ENCODE data around the gene ZNF213.
A peak's percentile ranks its signal among the peaks of the same experiment; 100 is the strongest.

ZNF213 gene

DNA sequence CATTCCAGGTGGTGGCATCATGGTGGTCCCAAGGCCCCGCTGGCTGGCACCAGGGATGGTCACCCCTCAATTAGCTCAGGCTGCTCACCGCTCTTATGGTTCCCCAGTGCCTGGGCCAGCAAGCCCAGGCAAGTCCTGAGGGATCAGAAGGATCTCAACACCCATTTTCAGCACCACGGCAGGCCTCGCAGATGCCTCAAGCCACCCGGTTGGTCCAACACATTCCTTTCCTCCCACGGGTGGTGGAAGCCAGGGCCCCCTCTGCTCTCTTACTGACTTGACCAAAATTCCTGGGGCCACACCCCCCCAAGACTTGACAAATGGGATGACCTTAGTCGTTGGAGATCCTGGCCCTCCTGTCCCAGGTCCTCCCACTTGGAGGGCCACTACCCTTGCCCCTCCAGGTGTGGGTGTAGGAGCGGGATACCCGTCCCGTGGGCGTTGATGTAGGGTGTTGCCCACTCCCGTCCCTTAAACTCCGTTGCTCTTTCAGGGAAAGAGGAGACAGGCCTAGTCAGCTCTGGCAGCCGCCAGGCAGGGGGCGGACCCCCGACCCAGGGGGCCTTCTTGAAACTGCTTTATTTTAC is 16.5 kb upstream of the ZNF213 start (continued):
- TF ChIP-seq ZNF747 (tag by site-specific recombination; IDR thresholded peaks at IDR 0.05) (no peak), ZFHX2 (tag by site-specific recombination; conservative IDR thresholded peaks at IDR 0.05) (peak; percentile 72), ZNF184 (tag by site-specific recombination; IDR thresholded peaks at IDR 0.05) (no peak), ZNF175 (tag by site-specific recombination; IDR thresholded peaks at IDR 0.05) (no peak), ZNF48 (tag by site-specific recombination; IDR thresholded peaks at IDR 0.05) (no peak), ZNF658 (tag by site-specific recombination; IDR thresholded peaks at IDR 0.05) (no peak), ZBTB8A (tag by site-specific recombination; IDR thresholded peaks at IDR 0.05) (no peak)
- TF ChIP-seq, protein P1, sequence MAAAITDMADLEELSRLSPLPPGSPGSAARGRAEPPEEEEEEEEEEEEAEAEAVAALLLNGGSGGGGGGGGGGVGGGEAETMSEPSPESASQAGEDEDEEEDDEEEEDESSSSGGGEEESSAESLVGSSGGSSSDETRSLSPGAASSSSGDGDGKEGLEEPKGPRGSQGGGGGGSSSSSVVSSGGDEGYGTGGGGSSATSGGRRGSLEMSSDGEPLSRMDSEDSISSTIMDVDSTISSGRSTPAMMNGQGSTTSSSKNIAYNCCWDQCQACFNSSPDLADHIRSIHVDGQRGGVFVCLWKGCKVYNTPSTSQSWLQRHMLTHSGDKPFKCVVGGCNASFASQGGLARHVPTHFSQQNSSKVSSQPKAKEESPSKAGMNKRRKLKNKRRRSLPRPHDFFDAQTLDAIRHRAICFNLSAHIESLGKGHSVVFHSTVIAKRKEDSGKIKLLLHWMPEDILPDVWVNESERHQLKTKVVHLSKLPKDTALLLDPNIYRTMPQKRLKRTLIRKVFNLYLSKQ (tag by site-specific recombination; IDR thresholded peaks at IDR 0.05; ENCODE audit: borderline replicate concordance) = no peak
- TF ChIP-seq, protein P2, sequence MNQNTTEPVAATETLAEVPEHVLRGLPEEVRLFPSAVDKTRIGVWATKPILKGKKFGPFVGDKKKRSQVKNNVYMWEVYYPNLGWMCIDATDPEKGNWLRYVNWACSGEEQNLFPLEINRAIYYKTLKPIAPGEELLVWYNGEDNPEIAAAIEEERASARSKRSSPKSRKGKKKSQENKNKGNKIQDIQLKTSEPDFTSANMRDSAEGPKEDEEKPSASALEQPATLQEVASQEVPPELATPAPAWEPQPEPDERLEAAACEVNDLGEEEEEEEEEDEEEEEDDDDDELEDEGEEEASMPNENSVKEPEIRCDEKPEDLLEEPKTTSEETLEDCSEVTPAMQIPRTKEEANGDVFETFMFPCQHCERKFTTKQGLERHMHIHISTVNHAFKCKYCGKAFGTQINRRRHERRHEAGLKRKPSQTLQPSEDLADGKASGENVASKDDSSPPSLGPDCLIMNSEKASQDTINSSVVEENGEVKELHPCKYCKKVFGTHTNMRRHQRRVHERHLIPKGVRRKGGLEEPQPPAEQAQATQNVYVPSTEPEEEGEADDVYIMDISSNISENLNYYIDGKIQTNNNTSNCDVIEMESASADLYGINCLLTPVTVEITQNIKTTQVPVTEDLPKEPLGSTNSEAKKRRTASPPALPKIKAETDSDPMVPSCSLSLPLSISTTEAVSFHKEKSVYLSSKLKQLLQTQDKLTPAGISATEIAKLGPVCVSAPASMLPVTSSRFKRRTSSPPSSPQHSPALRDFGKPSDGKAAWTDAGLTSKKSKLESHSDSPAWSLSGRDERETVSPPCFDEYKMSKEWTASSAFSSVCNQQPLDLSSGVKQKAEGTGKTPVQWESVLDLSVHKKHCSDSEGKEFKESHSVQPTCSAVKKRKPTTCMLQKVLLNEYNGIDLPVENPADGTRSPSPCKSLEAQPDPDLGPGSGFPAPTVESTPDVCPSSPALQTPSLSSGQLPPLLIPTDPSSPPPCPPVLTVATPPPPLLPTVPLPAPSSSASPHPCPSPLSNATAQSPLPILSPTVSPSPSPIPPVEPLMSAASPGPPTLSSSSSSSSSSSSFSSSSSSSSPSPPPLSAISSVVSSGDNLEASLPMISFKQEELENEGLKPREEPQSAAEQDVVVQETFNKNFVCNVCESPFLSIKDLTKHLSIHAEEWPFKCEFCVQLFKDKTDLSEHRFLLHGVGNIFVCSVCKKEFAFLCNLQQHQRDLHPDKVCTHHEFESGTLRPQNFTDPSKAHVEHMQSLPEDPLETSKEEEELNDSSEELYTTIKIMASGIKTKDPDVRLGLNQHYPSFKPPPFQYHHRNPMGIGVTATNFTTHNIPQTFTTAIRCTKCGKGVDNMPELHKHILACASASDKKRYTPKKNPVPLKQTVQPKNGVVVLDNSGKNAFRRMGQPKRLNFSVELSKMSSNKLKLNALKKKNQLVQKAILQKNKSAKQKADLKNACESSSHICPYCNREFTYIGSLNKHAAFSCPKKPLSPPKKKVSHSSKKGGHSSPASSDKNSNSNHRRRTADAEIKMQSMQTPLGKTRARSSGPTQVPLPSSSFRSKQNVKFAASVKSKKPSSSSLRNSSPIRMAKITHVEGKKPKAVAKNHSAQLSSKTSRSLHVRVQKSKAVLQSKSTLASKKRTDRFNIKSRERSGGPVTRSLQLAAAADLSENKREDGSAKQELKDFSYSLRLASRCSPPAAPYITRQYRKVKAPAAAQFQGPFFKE (tag by site-specific recombination; IDR thresholded peaks at IDR 0.05; ENCODE audit: borderline replicate concordance) = no peak
- TF ChIP-seq, protein P3, sequence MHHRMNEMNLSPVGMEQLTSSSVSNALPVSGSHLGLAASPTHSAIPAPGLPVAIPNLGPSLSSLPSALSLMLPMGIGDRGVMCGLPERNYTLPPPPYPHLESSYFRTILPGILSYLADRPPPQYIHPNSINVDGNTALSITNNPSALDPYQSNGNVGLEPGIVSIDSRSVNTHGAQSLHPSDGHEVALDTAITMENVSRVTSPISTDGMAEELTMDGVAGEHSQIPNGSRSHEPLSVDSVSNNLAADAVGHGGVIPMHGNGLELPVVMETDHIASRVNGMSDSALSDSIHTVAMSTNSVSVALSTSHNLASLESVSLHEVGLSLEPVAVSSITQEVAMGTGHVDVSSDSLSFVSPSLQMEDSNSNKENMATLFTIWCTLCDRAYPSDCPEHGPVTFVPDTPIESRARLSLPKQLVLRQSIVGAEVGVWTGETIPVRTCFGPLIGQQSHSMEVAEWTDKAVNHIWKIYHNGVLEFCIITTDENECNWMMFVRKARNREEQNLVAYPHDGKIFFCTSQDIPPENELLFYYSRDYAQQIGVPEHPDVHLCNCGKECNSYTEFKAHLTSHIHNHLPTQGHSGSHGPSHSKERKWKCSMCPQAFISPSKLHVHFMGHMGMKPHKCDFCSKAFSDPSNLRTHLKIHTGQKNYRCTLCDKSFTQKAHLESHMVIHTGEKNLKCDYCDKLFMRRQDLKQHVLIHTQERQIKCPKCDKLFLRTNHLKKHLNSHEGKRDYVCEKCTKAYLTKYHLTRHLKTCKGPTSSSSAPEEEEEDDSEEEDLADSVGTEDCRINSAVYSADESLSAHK (tag by site-specific recombination; IDR thresholded peaks at IDR 0.05) = 0 out of 2 replicates have a peak, but pooled peaks have one; percentile 36

- TF ChIP-seq ZFHX2 (tag by site-specific recombination; conservative IDR thresholded peaks at IDR 0.05) = no peak
- TF ChIP-seq, protein P3 (tag by site-specific recombination; IDR thresholded peaks at IDR 0.05) = 0 out of 2 replicates have a peak, but pooled peaks have one; percentile 1
- no peaks in the 10 kb centered on the region for H3K9me3 ChIP-seq (ENCODE audit: control insufficient read depth, insufficient read depth, low read depth, low read length)
- H3K27ac ChIP-seq (ENCODE audit: extremely low read depth, low read depth, low read length) = no peak overlapping the region
- no peaks in the 10 kb centered on the region for H3K4me1 ChIP-seq (ENCODE audit: control insufficient read depth, insufficient read depth, low read length)
- no peak overlapping the region for H3K4me3 ChIP-seq (ENCODE audit: low read depth, low read length)
- ChIA-PET CTCF (interaction anchor here (1.0 kb wide), 1 partner anchor 15 kb away, joined by 6 read pairs; no protein-coding TSS in a partner anchor), POLR2A (interaction anchor here (1.3 to 1.4 kb wide), 3 partner anchors 10 to 84 kb away, joined by 3 to 6 read pairs (median 3); no protein-coding TSS in a partner anchor)
- peaks cover 0 to 65% of the 10 kb centered on the region in 2 experiments; a peak in 2 of 3 replicates for H3K36me3 ChIP-seq (ENCODE audit: control insufficient read depth in 2 of 2, insufficient read depth in 1 of 2, low read length in 2 of 2)
Measured at GRCh38 chr16:3118846-3119245, 16.0 kb upstream of the ZNF213 start.

Measured in HEK293 (cell line).